Activated CD8-positive, alpha-beta memory T cell treated with anti-CD3 and anti-CD28 coated beads for 48 hours (primary cell): ENCODE results near the gene ADAM12.
A peak's percentile ranks its signal among the peaks of the same experiment; 100 is the strongest.

ENCODE experiments used
- DNase-seq, 3 experiments: peaks; one replicate each; pipeline ENCODE4 v3.0.0-alpha.2; 2020; ENCODE audit warnings: low read depth in 2 of 3, low spot score in 2 of 3

Gene ADAM12

GRCh38 chr10:126029999-126030398 lies 358.3 kb downstream of the ADAM12 start:
- DNase-seq, result no peak

DNA sequence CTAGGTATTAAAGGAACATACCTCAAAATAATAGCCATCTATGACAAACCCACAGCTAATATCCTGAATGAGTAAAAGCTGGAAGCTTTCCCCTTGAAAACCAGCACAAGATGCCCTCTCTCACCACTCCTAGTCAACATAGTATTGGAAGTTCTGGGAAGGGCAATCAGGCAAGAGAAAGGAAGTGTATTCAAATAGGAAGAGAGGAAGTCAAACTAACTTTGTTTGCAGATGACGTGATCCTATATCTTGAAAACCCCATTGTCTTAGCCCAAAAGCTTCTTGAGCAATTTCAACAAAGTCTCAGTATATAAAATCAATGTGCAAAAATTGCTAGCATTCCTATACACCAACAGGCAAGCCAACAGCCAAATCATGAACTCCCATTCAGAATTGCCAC lies 360.6 kb downstream of the ADAM12 start:
- DNase-seq, result no peak

DNA sequence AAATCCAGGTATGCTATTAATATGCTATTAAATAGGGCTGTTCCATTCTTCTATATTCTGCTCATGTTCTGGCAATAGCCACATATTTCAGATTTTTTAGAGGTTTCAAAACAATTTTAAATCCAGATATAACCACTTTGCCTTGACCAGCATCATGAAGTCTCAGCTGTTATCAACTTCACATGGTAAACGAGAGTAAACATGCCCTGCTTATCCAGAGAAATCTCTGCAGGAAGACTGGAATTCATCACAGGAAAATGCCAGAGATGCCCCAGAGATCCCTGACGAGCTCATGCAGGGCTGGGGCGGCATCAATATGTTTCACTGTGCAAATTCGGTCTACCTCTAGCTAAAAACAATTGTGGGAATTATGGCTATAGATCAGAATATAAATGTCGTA lies 365.4 kb downstream of the ADAM12 start:
- no peak for DNase-seq

- no peak for DNase-seq
Observed at GRCh38 chr10:126021833-126022500, 366.3 kb downstream of the ADAM12 start.

- DNase-seq, result no peak
Observed at GRCh38 chr10:126017961-126018560, 370.2 kb downstream of the ADAM12 start.

GRCh38 chr10:126016882-126017281 lies 371.4 kb downstream of the ADAM12 start:
- no peak for DNase-seq

GRCh38 chr10:126016156-126016805 lies 372.0 kb downstream of the ADAM12 start:
- DNase-seq, result no peak

- no peak for DNase-seq
Observed at GRCh38 chr10:126015413-126015812, 372.9 kb downstream of the ADAM12 start.

DNA sequence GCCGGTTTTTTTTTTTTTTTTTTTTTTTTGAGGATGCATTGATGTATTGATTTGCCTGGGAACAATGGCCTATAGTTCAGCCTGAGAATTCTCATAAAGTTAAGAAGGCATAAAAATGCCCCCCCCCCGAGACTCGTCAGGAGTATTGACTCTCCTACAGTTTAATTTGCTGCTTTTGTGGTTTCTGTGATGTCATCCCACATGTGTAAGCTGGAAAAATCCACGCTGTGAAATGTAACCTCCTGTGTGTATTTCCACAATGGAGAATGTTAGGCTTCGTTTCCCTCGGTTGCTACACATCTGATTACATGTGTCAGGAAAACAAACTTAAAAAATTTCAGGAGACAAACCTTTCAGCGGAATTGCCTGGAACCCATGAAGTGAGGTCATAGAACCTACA lies 374.0 kb downstream of the ADAM12 start:
- no peak for DNase-seq

DNA sequence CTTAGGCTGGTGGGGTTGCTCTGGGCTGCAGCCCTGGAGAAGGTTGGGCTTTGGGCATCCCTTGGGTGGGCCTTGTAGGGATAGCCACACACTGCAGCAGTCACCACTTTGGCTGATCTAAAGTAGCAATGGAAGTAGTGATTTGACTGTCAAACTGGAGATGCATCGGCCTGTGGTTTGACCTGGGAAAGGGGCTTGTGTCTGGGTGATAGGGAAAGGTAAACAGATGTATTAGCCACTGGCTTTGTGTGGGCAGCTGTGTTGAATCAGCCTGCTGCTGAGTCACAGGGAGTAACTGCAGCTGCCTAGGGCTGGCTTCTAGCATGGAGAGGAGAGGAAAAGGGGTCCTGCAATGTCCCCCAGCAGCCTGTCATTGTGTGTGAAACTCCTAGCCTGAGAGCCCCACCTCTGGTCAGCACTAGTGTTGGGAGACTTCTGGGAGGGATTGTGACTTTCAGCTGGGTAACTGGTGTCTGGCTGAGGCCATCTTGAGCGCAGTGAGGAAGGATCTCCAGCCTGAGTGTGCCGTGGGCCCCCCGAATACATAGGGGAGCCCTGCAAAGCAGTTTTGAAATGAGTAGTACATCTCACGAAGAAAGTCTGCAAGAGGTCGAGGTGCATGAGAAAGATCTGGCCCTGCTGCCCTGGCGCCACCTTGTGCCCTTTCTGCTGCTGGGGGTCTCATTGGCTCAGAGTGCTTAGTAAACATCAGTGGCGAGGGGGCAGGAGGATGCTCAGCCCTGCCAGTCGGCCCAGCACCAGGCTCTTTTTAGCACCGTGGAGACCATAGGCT lies 374.6 kb downstream of the ADAM12 start:
- DNase-seq, result peak in 1 of 3 experiments; percentile 3

GRCh38 chr10:126012485-126012884 lies 375.8 kb downstream of the ADAM12 start:
- DNase-seq, result no peak

DNA sequence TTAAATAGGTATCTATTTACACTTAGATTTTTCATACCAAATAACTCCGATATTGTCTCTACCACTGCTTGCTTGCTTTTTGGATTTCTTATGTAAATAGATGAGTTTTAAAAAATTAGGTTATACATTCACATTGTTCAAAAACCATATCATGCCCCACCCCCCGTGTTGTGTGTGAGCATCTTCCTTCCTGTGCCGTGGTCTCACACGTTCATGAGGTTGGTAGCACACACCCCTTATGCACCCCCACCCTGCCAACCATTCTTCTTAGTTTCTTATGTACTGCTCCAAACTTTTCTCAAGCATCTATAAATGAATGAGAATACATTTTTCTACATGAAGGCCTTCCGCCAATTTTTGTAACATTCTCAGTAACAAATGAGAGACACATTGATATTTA lies 376.3 kb downstream of the ADAM12 start:
- DNase-seq, result no peak

GRCh38 chr10:126009650-126010049 lies 378.6 kb downstream of the ADAM12 start:
- DNase-seq, result no peak

- DNase-seq, result no peak
Observed at GRCh38 chr10:126006906-126007305, 381.4 kb downstream of the ADAM12 start.

- no peak for DNase-seq
Observed at GRCh38 chr10:126006264-126006663, 382.0 kb downstream of the ADAM12 start.

- DNase-seq, result no peak
Observed at GRCh38 chr10:126004752-126005151, 383.5 kb downstream of the ADAM12 start.

- DNase-seq, result no peak
Observed at GRCh38 chr10:126001576-126001975, 386.7 kb downstream of the ADAM12 start.

DNA sequence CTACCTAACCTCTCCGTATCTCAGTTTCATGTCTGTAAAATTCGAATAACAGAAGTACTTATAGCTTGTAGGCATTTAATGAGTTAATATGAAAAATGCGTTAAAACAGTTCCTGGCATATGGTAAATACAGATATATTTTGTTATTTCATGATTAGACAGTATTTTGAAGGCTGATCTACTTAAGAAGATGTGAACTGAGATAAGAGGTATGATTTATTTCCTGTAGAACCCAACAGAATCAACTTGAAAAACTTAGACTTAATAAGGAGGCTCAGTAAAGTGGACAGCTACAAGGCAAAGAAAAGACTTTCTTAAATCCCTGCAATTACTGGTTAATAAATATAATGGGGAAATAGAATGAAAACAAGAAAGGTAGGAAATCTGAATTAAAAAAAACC lies 388.6 kb downstream of the ADAM12 start:
- DNase-seq, result no peak

- no peak for DNase-seq
Observed at GRCh38 chr10:125997586-125997985, 390.7 kb downstream of the ADAM12 start.

DNA sequence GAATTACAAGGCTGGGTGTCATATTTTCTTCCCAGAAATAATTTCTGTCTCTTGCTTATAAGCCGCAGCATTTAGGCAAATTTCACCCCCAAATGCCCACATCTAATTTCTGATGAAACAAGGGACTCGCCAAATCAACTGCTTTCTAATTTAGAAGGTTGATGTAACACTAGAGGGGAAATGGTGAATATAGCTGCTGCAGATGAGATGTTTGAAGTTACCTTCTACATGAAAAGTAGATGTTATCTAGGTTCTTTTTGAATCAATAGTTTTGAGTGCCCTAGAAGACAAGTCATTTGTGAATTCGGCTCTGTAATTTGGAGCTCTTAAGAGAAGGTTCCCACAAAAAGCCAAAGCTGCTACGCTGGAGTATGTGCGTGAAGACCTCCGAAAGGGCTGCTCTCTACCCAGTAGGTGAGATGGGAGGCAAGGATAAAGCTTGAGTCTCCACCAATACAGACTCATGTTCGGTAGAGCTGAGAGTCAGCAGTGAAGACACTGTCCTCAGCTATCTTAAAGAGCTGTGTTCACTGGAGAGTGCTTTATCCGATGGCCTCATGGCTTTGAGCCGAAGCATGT lies 392.5 kb downstream of the ADAM12 start:
- DNase-seq, result no peak

DNA sequence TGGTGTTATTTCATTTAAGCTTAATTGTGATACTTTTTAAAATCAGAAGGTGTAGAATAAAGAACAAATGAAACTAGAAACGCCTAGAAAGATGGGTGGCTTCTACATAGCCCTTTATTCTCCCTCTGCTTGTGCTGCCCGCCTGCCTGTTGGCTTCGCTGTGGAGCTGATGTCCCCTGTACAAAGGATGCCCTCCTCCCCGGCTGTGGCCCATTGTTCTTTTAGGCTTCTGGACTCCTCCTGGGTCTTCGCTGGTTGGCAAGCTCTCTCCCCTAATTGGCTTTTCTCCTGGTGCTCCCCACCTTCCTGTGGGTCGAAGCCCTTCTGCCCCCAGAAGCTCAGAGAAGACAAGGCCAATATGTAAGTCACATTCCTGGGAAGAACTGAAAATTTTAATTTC lies 393.7 kb downstream of the ADAM12 start:
- DNase-seq, result no peak
